ENCODE data around the gene ALDH3A1. TPM values are rescaled to one million over a fixed set of nuclear protein-coding genes. Genes with fewer than 3 reads are reported as not detected.

ALDH3A1 gene
- total and polyA plus RNA-seq, 2 experiments from 2014 or later = 0.17 to 0.21 TPM

- DNase-seq (ENCODE audit: low spot score) (no peak), ATAC-seq (no peak)
- H3K4me1 Mint-ChIP-seq = no peaks in the 10 kb centered on the region; the same call in 2 of the 3 replicates
- H3K9me3 Mint-ChIP-seq = no peaks in the 10 kb centered on the region
- H3K4me3 ChIP-seq = no peak overlapping the region
- H4K20me1 ChIP-seq (replicated peaks; ENCODE audit: insufficient read depth) = no peaks in the 10 kb centered on the region
- no peaks in the 10 kb centered on the region for H3K27me3 ChIP-seq (ENCODE audit: insufficient read depth)
- H3K27ac ChIP-seq (ENCODE audit: low read depth) = no peak overlapping the region
- TF ChIP-seq EZH2 (IDR thresholded peaks at IDR 0.05; ENCODE audit: low read depth, unreplicated experiment) (no peak), STAT1 (IDR thresholded peaks at IDR 0.05; ENCODE audit: unreplicated experiment) (no peak), EZH2phosphoT487 (IDR thresholded peaks at IDR 0.05; ENCODE audit: unreplicated experiment) (no peak), CREB1 (CRISPR knock-in tag; IDR thresholded peaks at IDR 0.05; ENCODE audit: low read depth) (no peak), ZNF462 (CRISPR knock-in tag; IDR thresholded peaks at IDR 0.05) (no peak), ZNF114 (CRISPR knock-in tag; IDR thresholded peaks at IDR 0.05) (no peak), ZNF331 (CRISPR knock-in tag; IDR thresholded peaks at IDR 0.05; ENCODE audit: low read depth) (no peak), CTCF (conservative IDR thresholded peaks at IDR 0.05; ENCODE audit: low read depth in 2 of 2) (no peak)
- no peaks in the 10 kb centered on the region for H3K79me2 ChIP-seq (replicated peaks; ENCODE audit: insufficient read depth)
- H3K4me2 ChIP-seq = no peak overlapping the region
- H3K36me3 ChIP-seq (ENCODE audit: insufficient read depth) = no peaks in the 10 kb centered on the region
- no peaks in the 10 kb centered on the region for H3K27me3 Mint-ChIP-seq (ENCODE audit: insufficient read depth, low read depth, poor library complexity)
- no peaks in the 10 kb centered on the region for H3K4me1 ChIP-seq (ENCODE audit: insufficient read depth)
- H3F3A ChIP-seq (replicated peaks; ENCODE audit: low read depth) = no peaks in the 10 kb centered on the region
- H3K27ac Mint-ChIP-seq = no peak overlapping the region
- H3K36me3 Mint-ChIP-seq (ENCODE audit: low read depth) = no peaks in the 10 kb centered on the region
- no peak overlapping the region for H2AFZ ChIP-seq
- no peak overlapping the region for H3K4me3 Mint-ChIP-seq
- no peaks in the 10 kb centered on the region for H3K9me2 ChIP-seq (ENCODE audit: insufficient read depth)
These were observed 17.3 kb downstream of the ALDH3A1 start for GRCh38 chr17:19730843-19731242.
